K562 (cell line): ENCODE results near the gene CDK5RAP3. TPM values are rescaled to one million over a fixed set of nuclear protein-coding genes. Genes with fewer than 3 reads are reported as not detected.

Experiments
- BHLHE40 ChIP-seq: IDR thresholded peaks from 2 replicates; pipeline ENCODE4 v1.6.1; 2011; ENCODE audit warnings: low read length, improper control_type of control experiment
- CREM ChIP-seq: IDR thresholded peaks from 2 replicates; pipeline ENCODE4 v1.6.1; 2014; ENCODE audit warnings: antibody characterized with exemption, low read depth
- CSDE1 ChIP-seq, 2 experiments: fragments of 450-650 bp; IDR thresholded peaks; 2 replicates each; pipeline ENCODE4 v1.6.1; 2016; ENCODE audit warnings: mild to moderate bottlenecking in 1 of 2
- E2F4 ChIP-seq: sonication (generic); formaldehyde crosslinking; IDR thresholded peaks from 2 replicates; pipeline ENCODE4 v1.8.0; 2022; ENCODE audit warnings: mild to moderate bottlenecking, low read depth, missing genetic modification reagents
- KLF16 ChIP-seq: IDR thresholded peaks from 2 replicates; pipeline ENCODE4 v1.6.1; 2016; ENCODE audit warnings: antibody characterized with exemption
- POLR2A ChIP-seq: fragments of 450-650 bp; conservative IDR thresholded peaks from 2 replicates; pipeline ENCODE4 v1.6.1; 2016
- SP1 ChIP-seq: sonication (generic); formaldehyde crosslinking; IDR thresholded peaks from 2 replicates; pipeline ENCODE4 v1.8.1; 2022; ENCODE audit warnings: mild to moderate bottlenecking, missing genetic modification reagents
- SRSF9 ChIP-seq: fragments of 200-400 bp; formaldehyde crosslinking; IDR thresholded peaks from 2 replicates; pipeline ENCODE4 v1.6.1; 2017; ENCODE audit warnings: low read depth, low read length, borderline replicate concordance
- SUPT5H ChIP-seq: fragments of 450-650 bp; IDR thresholded peaks from 2 replicates; pipeline ENCODE4 v1.6.1; 2016
- TEAD1 ChIP-seq, 2 experiments: fragments of 450-650 bp in 1 of 2; sonication (generic) in 1 of 2; formaldehyde crosslinking; IDR thresholded peaks; 2 replicates each; pipeline versions ENCODE4 v1.4.0 to v1.8.0; 2020 to 2022; ENCODE audit warnings: mild to moderate bottlenecking in 2 of 2, missing genetic modification reagents in 1 of 2
- TSHZ1 ChIP-seq: fragments of 250-450 bp; sonication (Bioruptor Pico); IDR thresholded peaks from 2 replicates; pipeline ENCODE4 v1.4.0; 2020; ENCODE audit warnings: mild to moderate bottlenecking, moderate library complexity
- ZBTB49 ChIP-seq: sonication (generic); formaldehyde crosslinking; IDR thresholded peaks from 2 replicates; pipeline ENCODE4 v1.8.0; 2022; ENCODE audit warnings: missing genetic modification reagents, mild to moderate bottlenecking, borderline replicate concordance
- ZMIZ1 ChIP-seq, 2 experiments: fragments of 150-350 bp in 1 of 2; IDR thresholded peaks; 2 replicates each; pipeline ENCODE4 v1.6.1; 2012 to 2016; ENCODE audit warnings: low read depth in 2 of 2, low read length in 2 of 2, mild to moderate bottlenecking in 1 of 2, moderate library complexity in 1 of 2
- ZNF124 ChIP-seq: sonication (generic); formaldehyde crosslinking; IDR thresholded peaks from 2 replicates; pipeline ENCODE4 v1.8.1; 2022; ENCODE audit warnings: missing genetic modification reagents
- ZNF134 ChIP-seq: fragments of 250-450 bp; sonication (Bioruptor Pico); conservative IDR thresholded peaks from 2 replicates; pipeline ENCODE4 v1.4.0; 2020
- ZNF511 ChIP-seq: sonication (generic); formaldehyde crosslinking; IDR thresholded peaks from 2 replicates; pipeline ENCODE4 v1.8.0; 2022; ENCODE audit warnings: mild to moderate bottlenecking, missing genetic modification reagents
- ZNF766 ChIP-seq: fragments of 200-800 bp; sonication (Bioruptor generic); conservative IDR thresholded peaks from 2 replicates; pipeline ENCODE4 v1.6.1; 2016; ENCODE audit warnings: missing genetic modification characterization, missing compliant biosample characterization
- polyA plus RNA-seq, 8 experiments: library from polyadenylated mRNA; depleted of rRNA in 4 of 8; stranded (reverse) in 5 of 8; unstranded in 3 of 8; fragments of >200 nt; fragmentation: Nextera tagmentation in 2 of 8; fragmentation: Illumina TruSeq in 1 of 8; extraction: Ambion mirVana in 2 of 8; extraction: Trizol in 1 of 8; gene quantifications; 2 replicates each; pipeline versions ENCODE4 v1.2.1 to v1.2.3, GENCODE V29; 2011 to 2014; ENCODE audit warnings: inconsistent platforms in 1 of 8, missing spikeins in 1 of 8
- total RNA-seq, 7 experiments: library from RNA; depleted of rRNA in 6 of 7; stranded (reverse); fragments of >200 nt in 6 of 7; fragmentation: Illumina TruSeq in 2 of 7; extraction: Trizol in 2 of 7; gene quantifications; 2 replicates each; pipeline versions ENCODE4 v1.2.1 to v1.2.3, GENCODE V29; 2011 to 2021; ENCODE audit warnings: low replicate concordance in 1 of 7

Gene CDK5RAP3
- total and polyA plus RNA-seq, 9 of the 15 experiments (the other 6 are each of a cell fraction or from before 2014, with no cell fraction given): 44.2 to 202 (median 91.5) TPM

- TF ChIP-seq ZBTB49: no peak
- no peak for TF ChIP-seq ZNF766 (CRISPR knock-in tag)
- TF ChIP-seq KLF16: peak; percentile 95
- TF ChIP-seq SUPT5H: no peak
- TF ChIP-seq ZNF134: no peak
- no peak for TF ChIP-seq TEAD1 (CRISPR knock-in tag; IDR thresholded peaks at IDR 0.05)
- TF ChIP-seq E2F4 (CRISPR knock-in tag): no peak
- TF ChIP-seq SRSF9: no peak
- no peak for TF ChIP-seq ZNF124 (CRISPR knock-in tag)
- TF ChIP-seq ZMIZ1 (IDR thresholded peaks at IDR 0.05; ENCODE audit: low read depth in 2 of 2, low read length in 2 of 2): 0 out of 4 replicates have a peak, but pooled peaks of 1 of the 2 experiments have one; percentile 20
- no peak for TF ChIP-seq POLR2A
- peak; percentile 42; the same call in 1 of the 2 replicates for TF ChIP-seq ZNF511 (CRISPR knock-in tag)
- TF ChIP-seq CSDE1 (IDR thresholded peaks at IDR 0.05): no peak
- TF ChIP-seq TSHZ1 (CRISPR knock-in tag): no peak
- TF ChIP-seq CREM: peak; percentile 59
- TF ChIP-seq SP1 (CRISPR knock-in tag): peak; percentile 12; the same call in 1 of the 2 replicates
- peak; percentile 47 for TF ChIP-seq BHLHE40
Measured at GRCh38 chr17:48026502-48027321, 55.8 kb downstream of the CDK5RAP3 start (continued).
